CD4-positive, alpha-beta T cell treated with Interleukin-15 for 4 hours (primary cell): ENCODE measurements around the gene PCDHGA8.
"Not testable (repeated sequence)": the region's sequence is repeated elsewhere in the genome, so short reads cannot be mapped to it uniquely, and the experiment has no call there.

Experiments
- DNase-seq: peaks from one replicate; pipeline ENCODE4 v3.0.0-alpha.2; 2020; ENCODE audit warnings: low spot score

PCDHGA8 gene

DNA sequence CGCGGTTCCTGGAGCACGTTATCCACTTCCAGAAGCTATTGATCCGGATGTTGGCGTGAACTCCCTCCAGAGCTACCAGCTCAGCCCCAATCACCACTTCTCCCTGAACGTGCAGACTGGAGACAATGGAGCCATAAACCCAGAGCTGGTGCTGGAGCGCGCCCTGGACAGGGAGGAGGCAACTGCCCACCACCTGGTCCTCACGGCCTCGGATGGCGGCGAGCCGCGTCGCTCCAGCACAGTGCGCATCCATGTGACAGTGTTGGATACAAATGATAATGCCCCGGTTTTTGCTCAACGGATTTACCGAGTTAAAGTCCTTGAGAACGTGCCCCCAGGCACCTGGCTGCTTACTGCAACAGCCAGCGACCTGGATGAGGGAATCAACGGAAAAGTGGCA, 11.0 kb downstream of the PCDHGA8 start:
- no peak for DNase-seq

DNA sequence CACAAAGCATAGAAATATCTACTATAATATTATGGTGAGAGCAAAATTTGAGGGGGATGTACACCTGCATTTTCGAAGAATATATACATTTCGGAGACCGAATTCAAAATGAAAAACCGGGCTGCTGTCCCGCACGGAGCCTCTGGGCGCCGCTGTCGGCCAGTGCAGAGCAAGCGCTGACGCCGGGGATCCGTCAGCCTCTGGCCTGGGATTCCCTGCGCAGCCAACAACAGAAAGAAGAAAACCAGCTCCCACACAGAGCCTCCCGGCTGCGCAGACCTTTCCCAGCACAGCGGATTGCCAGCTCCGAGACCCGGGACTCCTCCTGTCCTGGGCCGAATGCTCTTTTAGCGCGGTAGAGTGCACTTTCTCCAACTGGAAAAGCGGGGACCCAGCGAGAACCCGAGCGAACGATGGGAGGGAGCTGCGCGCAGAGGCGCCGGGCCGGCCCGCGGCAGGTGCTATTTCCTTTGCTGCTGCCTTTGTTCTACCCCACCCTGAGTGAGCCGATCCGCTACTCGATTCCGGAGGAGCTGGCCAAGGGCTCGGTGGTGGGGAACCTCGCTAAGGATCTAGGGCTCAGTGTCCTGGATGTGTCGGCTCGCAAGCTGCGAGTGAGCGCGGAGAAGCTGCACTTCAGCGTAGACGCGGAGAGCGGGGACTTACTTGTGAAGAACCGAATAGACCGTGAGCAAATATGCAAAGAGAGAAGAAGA, 15.5 kb downstream of the PCDHGA8 start, which contains the start of gene PCDHGB6:
Gene PCDHGB6, plus strand, starts transcription at position 232 of the 716 bp plus-strand sequence. Its CDS starts 182 bp downstream, at position 414.
- peak; percentile 26 for DNase-seq

DNA sequence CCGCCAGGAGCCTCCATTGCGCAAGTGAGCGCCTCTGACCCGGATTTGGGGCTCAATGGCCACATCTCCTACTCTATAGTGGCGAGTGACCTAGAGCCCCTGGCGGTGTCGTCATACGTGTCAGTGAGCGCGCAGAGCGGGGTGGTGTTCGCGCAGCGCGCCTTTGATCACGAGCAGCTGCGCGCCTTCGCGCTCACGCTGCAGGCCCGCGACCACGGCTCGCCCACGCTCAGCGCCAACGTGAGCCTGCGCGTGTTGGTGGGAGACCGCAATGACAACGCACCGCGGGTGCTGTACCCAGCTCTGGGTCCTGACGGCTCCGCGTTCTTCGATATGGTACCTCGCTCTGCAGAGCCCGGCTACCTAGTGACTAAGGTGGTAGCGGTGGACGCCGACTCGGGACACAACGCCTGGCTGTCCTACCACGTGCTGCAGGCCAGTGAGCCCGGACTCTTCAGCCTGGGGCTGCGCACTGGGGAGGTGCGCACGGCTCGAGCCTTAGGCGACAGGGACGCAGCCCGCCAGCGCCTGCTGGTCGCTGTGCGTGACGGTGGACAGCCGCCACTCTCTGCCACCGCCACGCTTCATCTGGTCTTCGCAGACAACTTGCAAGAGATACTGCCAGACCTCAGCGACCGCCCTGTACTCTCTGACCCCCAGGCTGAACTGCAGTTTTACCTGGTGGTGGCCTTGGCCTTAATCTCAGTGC, 17.3 kb downstream of the PCDHGA8 start:
- no peak for DNase-seq

DNA sequence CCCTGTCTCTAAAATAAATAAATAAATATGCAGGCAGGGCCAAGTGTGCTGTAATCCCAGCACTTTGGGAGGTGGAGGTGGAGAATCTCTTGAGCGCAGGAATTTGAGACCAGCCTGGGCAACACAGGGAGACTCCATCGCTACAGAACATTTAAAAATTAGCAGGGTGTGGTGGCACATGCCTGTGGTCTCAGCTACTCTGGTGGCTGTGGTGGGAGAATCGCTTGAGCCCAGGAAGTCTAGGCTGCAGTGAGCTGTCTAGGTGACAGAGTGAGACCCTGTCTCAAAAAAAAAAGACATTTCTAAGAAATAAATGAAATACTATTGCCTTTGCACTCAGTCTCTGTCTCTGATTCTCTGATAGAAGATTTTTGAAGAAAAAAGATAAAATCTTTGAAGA, 19.1 kb downstream of the PCDHGA8 start:
- DNase-seq = peak; percentile 23

DNA sequence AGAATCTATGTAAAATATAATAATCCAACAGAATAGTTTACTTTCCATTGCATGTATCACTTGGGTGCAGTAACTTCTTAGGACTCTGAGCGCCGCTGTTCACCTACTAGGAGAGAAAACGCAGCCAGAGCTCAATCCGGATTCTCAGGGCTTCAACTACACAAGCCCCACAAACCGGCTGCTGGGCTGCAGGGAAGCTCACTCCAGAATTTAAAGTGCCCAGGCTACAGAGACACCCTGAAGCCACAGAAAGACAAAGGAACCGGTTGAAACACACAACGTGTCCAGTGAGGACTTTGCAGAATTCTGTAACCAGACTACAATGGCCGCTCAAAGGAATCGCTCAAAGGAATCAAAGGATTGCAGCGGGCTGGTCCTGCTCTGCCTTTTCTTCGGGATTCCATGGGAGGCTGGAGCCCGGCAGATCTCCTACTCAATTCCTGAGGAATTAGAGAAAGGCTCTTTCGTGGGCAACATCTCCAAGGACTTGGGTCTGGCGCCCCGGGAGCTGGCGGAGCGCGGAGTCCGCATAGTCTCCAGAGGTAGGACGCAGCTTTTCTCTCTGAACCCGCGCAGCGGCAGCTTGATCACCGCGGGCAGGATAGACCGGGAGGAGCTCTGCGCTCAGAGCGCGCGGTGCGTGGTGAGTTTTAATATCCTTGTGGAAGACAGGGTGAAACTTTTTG, 20.6 kb downstream of the PCDHGA8 start, which contains the start of gene PCDHGA10:
Gene PCDHGA10, plus strand, starts transcription at position 134 of the 686 bp plus-strand sequence. Its CDS starts 189 bp downstream, at position 323.
- peak; percentile 58 for DNase-seq

DNA sequence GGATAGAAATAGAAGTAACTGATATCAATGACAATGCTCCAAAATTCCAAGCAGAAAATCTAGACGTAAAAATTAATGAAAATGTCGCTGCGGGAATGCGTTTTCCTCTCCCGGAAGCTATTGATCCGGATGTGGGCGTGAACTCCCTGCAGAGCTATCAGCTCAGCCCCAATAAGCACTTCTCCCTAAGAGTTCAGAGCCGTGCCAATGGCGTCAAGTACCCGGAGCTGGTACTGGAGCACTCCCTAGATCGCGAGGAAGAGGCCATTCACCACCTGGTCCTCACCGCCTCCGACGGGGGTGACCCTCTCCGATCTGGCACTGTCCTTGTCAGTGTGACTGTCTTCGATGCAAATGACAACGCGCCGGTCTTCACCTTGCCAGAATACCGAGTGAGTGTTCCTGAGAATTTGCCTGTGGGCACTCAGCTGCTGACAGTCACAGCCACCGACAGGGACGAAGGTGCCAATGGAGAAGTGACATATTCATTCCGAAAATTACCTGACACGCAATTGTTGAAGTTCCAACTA, 21.2 kb downstream of the PCDHGA8 start:
- DNase-seq = no peak

DNA sequence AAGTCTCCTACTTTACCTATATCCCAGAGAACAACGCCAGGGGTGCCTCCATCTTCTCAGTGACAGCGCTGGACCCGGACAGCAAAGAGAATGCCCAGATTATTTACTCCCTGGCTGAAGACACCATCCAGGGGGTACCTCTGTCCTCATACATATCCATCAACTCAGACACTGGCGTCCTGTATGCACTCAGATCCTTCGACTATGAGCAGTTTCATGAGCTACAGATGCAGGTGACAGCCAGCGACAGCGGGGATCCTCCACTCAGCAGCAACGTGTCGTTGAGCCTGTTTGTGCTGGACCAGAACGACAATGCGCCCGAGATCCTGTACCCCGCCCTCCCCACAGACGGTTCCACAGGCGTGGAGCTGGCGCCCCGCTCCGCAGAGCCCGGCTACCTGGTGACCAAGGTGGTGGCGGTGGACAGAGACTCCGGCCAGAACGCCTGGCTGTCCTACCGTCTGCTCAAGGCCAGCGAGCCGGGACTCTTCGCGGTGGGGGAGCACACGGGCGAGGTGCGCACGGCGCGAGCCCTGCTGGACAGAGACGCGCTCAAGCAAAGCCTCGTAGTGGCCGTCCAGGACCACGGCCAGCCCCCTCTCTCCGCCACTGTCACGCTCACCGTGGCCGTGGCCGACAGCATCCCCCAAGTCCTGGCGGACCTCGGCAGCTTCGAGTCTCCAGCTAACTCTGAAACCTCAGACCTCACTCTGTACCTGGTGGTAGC, 22.3 kb downstream of the PCDHGA8 start:
- DNase-seq = not testable (repeated sequence)

DNA sequence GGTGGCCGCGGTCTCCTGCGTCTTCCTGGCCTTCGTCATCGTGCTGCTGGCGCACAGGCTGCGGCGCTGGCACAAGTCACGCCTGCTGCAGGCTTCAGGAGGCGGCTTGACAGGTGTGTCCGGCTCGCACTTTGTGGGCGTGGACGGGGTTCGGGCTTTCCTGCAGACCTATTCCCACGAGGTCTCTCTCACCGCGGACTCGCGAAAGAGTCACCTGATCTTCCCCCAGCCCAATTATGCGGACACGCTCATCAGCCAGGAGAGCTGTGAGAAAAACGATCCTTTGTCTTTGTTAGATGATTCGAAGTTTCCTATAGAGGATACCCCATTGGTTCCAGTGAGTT, 22.8 kb downstream of the PCDHGA8 start:
- not testable (repeated sequence) for DNase-seq

DNA sequence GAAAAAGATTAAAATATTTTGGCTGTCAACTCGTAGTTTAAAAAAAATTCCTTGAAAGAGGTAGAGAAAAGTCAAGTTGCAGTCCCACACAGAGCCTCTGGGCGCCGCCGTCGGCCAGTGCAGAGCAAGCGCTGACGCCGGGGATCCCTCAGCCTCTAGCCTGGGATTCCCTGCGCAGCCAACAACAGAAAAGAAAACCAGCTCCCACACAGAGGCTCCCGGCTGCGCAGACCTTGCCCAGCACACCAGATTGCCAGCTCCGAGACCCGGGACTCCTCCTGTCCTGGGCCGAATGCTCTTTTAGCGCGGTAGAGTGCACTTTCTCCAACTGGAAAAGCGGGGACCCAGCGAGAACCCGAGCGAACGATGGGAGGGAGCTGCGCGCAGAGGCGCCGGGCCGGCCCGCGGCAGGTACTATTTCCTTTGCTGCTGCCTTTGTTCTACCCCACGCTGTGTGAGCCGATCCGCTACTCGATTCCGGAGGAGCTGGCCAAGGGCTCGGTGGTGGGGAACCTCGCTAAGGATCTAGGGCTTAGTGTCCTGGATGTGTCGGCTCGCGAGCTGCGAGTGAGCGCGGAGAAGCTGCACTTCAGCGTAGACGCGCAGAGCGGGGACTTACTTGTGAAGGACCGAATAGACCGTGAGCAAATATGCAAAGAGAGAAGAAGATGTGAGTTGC, 25.2 kb downstream of the PCDHGA8 start, which contains the start of gene PCDHGB7:
Gene PCDHGB7, plus strand, starts transcription at position 184 of the 679 bp plus-strand sequence. Its CDS starts 183 bp downstream, at position 367.
- DNase-seq = peak; percentile 32

DNA sequence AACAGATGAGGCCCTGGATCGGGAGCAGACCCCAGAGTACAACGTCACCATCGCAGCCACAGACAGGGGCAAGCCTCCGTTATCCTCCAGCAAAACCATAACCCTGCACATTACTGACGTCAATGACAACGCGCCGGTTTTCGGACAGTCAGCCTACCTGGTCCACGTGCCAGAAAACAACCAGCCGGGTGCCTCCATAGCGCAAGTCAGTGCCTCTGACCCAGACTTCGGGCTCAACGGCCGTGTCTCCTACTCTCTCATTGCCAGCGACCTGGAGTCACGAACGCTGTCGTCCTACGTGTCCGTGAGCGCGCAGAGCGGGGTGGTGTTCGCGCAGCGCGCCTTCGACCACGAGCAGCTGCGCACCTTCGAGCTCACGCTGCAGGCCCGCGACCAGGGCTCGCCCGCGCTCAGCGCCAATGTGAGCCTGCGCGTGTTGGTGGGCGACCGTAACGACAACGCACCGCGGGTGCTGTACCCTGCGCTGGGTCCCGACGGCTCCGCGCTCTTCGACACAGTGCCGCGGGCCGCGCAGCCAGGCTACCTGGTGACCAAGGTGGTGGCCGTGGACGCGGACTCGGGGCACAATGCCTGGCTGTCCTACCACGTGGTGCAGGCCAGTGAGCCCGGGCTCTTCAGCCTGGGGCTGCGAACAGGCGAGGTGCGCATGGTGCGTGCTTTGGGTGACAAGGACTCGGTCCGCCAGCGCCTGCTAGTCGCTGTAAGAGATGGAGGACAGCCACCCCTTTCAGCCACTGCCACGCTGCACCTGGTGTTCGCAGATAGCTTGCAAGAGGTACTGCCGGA, 26.8 kb downstream of the PCDHGA8 start:
- no peak for DNase-seq

DNA sequence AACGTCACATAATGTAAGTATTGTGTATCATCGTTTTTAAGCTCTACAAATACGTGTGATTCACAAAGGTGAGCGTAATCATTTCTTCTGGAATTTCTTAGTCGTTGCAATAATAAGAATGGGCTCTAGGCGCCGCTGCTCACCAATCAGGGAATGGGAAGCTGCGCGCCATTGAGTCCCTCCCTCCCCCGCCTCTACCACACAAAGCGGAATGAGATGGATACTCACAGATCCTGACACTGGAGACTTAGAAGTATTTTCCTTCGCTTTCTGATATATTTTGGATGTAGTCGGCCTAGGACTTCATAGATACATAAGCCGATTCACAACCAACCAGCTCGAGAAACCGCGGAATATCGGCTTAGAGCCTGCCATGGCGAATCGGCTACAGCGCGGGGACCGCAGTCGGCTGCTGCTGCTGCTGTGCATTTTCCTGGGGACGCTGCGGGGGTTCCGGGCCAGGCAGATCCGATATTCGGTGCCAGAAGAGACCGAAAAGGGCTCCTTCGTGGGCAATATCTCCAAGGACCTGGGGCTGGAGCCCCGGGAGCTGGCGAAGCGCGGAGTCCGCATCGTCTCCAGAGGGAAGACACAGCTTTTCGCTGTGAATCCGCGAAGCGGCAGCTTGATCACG, 28.5 kb downstream of the PCDHGA8 start, which contains the start of gene PCDHGA11:
Gene PCDHGA11, plus strand, starts transcription at position 197 of the 634 bp plus-strand sequence. Its CDS starts 177 bp downstream, at position 374.
- peak; percentile 42 for DNase-seq

DNA sequence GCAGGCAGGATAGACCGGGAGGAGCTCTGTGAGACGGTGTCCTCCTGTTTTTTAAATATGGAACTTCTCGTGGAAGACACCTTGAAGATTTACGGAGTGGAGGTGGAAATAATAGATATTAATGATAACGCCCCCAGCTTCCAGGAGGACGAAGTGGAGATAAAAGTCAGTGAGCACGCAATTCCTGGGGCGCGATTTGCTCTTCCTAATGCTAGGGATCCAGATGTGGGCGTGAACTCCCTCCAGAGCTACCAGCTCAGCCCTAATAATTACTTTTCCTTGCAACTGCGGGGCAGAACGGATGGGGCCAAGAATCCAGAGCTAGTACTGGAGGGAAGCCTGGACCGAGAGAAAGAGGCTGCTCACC, 29.0 kb downstream of the PCDHGA8 start:
- no peak for DNase-seq

DNA sequence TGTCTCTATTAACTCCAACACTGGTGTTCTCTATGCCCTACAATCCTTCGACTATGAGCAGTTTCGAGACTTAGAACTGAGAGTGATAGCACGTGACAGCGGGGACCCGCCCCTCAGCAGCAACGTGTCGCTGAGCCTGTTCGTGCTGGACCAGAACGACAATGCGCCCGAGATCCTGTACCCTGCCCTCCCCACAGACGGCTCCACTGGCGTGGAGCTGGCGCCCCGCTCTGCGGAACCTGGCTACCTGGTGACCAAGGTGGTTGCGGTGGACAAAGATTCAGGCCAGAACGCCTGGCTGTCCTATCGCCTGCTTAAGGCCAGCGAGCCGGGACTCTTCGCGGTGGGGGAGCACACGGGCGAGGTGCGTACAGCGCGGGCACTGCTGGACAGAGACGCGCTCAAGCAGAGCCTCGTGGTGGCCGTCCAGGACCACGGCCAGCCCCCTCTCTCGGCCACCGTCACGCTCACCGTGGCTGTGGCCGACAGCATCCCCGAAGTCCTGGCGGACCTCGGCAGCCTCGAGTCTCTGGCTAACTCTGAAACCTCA, 30.4 kb downstream of the PCDHGA8 start:
- no peak for DNase-seq

DNA sequence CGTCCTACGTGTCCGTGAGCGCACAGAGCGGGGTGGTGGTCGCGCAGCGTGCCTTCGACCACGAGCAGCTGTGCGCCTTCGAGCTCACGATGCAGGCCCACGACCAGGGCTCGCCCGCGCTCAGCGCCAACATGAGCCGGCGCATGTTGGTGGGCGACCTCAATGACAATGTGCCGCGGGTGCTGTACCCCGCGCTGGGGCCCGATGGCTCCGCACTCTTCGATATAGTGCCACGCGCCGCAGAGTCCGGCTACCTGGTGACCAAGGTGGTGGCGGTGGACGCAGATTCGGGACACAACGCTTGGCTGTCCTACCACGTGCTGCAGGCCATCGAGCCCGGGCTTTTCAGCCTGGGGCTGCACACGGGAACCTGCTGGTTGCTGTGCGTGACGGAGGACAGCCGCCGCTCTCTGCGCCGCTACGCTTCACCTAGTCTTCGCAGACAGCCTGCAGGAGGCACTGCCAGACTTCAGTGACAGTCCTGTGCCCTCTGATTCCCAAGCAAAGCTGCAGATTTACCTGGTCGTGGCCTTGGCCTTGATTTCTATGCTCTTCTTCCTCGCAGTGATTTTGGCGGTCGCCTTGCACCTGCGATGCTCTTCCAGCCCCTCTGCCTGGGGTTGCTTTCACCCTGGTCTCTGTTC, 35.5 kb downstream of the PCDHGA8 start:
- no peak for DNase-seq

DNA sequence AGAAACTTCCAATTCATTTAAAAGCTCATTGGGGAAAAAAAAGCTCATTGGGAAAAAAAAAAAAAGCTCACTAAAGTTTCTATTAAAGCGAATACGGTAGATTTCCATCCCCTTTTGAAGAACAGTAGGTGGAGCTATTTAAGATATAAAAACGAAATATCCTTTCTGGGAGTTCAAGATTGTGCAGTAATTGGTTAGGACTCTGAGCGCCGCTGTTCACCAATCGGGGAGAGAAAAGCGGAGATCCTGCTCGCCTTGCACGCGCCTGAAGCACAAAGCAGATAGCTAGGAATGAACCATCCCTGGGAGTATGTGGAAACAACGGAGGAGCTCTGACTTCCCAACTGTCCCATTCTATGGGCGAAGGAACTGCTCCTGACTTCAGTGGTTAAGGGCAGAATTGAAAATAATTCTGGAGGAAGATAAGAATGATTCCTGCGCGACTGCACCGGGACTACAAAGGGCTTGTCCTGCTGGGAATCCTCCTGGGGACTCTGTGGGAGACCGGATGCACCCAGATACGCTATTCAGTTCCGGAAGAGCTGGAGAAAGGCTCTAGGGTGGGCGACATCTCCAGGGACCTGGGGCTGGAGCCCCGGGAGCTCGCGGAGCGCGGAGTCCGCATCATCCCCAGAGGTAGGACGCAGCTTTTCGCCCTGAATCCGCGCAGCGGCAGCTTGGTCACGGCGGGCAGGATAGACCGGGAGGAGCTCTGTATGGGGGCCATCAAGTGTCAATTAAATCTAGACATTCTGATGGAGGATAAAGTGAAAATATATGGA, 38.1 kb downstream of the PCDHGA8 start, which contains the start of gene PCDHGA12:
Gene PCDHGA12, plus strand, starts transcription at position 176 of the 782 bp plus-strand sequence. Its CDS starts 253 bp downstream, at position 429.
- no peak for DNase-seq

DNA sequence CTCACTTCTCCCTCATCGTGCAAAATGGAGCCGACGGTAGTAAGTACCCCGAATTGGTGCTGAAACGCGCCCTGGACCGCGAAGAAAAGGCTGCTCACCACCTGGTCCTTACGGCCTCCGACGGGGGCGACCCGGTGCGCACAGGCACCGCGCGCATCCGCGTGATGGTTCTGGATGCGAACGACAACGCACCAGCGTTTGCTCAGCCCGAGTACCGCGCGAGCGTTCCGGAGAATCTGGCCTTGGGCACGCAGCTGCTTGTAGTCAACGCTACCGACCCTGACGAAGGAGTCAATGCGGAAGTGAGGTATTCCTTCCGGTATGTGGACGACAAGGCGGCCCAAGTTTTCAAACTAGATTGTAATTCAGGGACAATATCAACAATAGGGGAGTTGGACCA, 38.9 kb downstream of the PCDHGA8 start:
- no peak for DNase-seq

DNA sequence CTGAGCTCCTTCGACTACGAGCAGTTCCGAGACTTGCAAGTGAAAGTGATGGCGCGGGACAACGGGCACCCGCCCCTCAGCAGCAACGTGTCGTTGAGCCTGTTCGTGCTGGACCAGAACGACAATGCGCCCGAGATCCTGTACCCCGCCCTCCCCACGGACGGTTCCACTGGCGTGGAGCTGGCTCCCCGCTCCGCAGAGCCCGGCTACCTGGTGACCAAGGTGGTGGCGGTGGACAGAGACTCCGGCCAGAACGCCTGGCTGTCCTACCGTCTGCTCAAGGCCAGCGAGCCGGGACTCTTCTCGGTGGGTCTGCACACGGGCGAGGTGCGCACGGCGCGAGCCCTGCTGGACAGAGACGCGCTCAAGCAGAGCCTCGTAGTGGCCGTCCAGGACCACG, 39.9 kb downstream of the PCDHGA8 start:
- DNase-seq = not testable (repeated sequence)

DNA sequence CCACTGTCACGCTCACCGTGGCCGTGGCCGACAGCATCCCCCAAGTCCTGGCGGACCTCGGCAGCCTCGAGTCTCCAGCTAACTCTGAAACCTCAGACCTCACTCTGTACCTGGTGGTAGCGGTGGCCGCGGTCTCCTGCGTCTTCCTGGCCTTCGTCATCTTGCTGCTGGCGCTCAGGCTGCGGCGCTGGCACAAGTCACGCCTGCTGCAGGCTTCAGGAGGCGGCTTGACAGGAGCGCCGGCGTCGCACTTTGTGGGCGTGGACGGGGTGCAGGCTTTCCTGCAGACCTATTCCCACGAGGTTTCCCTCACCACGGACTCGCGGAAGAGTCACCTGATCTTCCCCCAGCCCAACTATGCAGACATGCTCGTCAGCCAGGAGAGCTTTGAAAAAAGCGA, 40.3 kb downstream of the PCDHGA8 start:
- DNase-seq = not testable (repeated sequence)
